GM15510 (cell line): ENCODE results near the gene TRIP6.

Experiments used
- POLR2A ChIP-seq: IDR thresholded peaks from 3 replicates; pipeline ENCODE4 v1.6.1; 2011; ENCODE audit warnings: borderline replicate concordance; ENCODE audit not compliant: insufficient read length; ENCODE audit errors: extremely low read depth

Gene TRIP6

DNA sequence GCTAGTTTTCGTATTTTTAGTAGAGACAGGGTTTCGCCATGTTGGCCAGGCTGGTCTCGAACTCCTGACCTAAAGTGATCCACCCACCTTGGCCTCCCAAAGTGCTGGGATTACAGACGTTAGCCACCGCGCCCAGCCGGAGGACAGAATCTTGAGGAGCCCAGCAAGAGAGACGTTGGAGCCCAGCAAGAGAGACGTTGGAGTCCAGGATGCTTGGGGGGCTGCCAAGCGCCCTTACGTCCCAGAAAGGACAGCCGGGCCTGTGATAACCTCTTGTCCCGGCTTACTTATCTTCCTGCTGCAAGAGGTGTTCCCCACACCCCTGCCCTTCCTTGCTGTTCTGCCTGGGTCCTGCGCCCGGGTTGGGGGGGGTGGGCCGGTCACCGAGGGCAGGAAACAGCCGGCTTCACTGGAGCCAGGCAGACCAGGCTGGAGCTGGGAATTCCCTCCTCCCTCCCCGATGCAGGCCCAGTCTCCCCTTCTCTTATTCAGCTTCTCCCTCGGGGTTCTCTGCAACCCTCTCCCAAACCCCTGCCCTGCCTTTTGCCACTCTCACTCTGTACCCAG is 38.0 kb upstream of the TRIP6 start:
- no peak for TF ChIP-seq POLR2A

DNA sequence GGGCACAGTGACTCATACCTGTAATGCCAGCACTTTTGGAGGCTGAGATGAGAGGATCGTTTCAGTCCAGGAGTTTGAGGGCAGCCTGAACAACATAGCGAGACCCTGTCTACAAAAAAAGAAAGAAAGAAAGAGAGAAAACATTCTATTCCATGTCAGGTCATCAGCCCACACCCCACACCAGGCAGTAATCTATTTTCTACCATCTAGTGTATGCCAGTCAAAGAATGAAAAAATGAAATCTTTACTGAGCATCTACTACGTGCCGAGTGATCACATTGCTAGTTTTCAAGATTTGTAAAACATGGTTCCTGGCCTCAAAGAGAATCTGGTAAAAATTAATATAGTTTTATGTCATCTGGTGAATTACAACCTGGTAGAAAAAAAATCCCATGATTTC is 36.8 kb upstream of the TRIP6 start:
- no peak for TF ChIP-seq POLR2A

GRCh38 chr7:100832281-100832633 is 34.9 kb upstream of the TRIP6 start:
- TF ChIP-seq POLR2A = no peak

- no peak for TF ChIP-seq POLR2A
Observed at GRCh38 chr7:100835903-100836811, 31.0 kb upstream of the TRIP6 start.

GRCh38 chr7:100836812-100837098 is 30.4 kb upstream of the TRIP6 start:
- TF ChIP-seq POLR2A = no peak

GRCh38 chr7:100837099-100837836 is 29.9 kb upstream of the TRIP6 start:
- TF ChIP-seq POLR2A = peak; percentile 54

GRCh38 chr7:100839361-100839760 is 27.8 kb upstream of the TRIP6 start:
- TF ChIP-seq POLR2A = no peak

- no peak for TF ChIP-seq POLR2A
Observed at GRCh38 chr7:100840470-100841100, 26.6 kb upstream of the TRIP6 start.

GRCh38 chr7:100847360-100847759 is 19.8 kb upstream of the TRIP6 start:
- no peak for TF ChIP-seq POLR2A

- TF ChIP-seq POLR2A = peak; percentile 54
Observed at GRCh38 chr7:100852048-100852872, 14.9 kb upstream of the TRIP6 start, which contains the start of gene SLC12A9. Gene SLC12A9, plus strand, starts transcription at chr7:100852713. Its CDS starts 1,485 bp downstream, at chr7:100854198.

GRCh38 chr7:100854146-100854895 is 12.9 kb upstream of the TRIP6 start:
- TF ChIP-seq POLR2A = no peak

DNA sequence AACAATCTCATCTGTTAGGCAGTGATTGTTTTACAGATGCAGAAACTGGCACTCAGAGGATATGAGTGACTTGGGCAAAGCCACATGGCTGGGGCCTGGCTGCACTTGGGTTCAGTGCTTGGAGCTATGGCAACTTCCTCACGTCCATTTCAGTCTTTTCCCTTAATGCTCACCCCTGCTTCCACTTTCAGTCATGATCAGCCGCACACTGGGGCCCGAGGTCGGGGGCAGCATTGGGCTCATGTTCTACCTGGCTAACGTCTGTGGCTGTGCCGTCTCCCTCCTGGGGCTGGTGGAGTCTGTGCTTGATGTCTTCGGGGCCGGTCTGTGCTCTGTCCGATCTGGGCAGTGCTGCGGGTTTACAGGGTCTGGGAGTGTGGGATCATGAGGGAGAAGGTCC is 11.7 kb upstream of the TRIP6 start:
- no peak for TF ChIP-seq POLR2A

GRCh38 chr7:100856871-100857282 is 10.3 kb upstream of the TRIP6 start:
- no peak for TF ChIP-seq POLR2A

DNA sequence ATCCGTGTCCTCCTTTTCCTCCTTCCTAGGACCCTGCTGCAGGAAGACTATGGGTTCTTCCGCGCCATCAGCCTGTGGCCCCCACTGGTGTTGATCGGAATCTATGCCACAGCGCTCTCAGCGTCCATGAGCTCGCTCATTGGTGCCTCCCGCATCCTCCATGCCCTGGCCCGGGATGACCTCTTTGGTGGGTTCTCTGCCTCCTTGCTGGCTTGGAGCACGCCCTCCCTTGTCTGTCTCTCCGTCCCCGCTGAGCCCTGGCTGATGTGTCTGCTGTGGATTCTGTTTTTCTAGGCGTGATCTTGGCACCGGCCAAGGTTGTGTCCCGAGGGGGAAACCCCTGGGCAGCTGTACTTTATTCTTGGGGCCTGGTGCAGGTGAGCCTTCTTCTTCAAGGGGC is 7.3 kb upstream of the TRIP6 start:
- no peak for TF ChIP-seq POLR2A
